HG03460 (cell line): Measurements from ENCODE around the gene UBE2O.

Experiments
- ATAC-seq: cut with Tn5 transposase; IDR thresholded peaks from one replicate; pipeline ENCODE4 v1.9.1; 2021; ENCODE audit not compliant: unreplicated experiment

The UBE2O gene

DNA sequence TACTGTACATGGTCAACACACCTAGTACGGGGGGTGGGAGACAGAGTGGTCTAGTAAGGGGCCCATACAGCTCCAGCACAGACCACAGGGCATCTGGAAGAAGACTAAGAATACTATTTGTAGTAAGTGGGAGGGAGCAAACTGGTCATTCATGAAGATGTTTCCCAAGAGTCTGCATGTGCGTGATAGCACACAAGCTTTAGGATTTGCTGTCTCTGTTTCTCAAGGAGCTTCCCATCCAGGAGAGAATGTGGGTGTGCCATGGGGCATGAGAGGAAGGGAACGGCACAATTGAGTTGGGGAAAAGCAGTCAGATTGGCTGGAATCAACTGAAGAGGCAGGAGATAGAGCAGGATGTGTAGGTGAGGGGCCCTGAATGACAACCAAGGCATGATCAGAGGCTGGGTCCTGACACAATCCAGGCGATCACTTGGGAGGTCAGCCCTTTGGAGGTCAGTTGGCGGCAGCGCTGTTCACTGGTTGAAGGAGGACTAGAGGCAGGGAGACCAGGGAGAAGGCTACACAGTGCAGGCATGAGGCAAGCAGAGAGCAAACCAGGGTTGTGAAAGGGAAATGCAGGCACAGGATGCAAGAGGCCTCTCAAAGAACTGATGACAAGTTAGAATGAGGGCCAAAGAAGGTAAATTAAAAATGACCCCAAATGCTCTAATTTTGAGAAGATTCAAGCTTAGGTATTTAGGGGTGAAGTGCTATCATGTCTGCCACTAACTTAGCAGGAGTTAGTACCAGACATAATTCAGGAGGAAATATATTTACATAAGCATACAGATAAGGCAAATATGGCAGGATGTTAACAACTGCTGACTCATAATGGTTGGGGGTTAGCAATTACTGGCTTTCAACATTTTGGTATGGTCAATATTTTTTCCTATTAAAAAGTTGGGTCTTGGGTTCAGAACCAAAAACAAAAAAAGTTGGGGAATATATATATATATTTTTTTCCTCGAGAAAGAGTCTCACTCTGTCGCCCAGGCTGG is 10.3 kb downstream of the UBE2O start:
- no peak for ATAC-seq

- no peak for ATAC-seq
Observed at GRCh38 chr17:76441686-76442340, 11.1 kb downstream of the UBE2O start.

DNA sequence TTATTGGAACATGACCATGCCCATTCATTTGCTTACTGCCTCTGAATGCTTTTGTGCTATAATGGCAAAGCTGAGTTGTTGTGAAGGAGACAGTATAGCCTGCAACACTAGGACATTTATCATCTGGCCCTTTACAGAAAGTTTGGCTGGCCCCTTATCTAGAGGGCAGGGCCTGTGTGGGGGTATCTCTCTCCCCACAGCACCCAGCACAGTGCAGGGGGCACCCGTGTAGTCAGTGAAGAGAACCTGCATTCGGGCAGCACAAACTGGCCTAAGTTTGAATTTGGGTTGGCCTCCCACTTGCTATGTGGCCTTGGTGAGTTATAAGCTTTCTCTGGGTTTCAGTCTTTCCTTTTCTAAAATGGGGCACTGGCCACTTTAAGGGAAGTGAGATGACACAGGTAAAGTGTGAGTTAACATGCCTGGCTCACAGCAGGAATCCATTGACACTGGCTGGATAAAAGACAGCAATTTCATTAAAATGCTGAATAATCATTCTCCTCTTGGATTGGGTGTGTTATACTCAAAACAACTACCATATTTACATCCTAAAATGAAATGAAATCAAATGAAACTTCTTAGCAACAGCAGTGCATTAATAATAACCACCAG is 12.1 kb downstream of the UBE2O start:
- no peak for ATAC-seq

DNA sequence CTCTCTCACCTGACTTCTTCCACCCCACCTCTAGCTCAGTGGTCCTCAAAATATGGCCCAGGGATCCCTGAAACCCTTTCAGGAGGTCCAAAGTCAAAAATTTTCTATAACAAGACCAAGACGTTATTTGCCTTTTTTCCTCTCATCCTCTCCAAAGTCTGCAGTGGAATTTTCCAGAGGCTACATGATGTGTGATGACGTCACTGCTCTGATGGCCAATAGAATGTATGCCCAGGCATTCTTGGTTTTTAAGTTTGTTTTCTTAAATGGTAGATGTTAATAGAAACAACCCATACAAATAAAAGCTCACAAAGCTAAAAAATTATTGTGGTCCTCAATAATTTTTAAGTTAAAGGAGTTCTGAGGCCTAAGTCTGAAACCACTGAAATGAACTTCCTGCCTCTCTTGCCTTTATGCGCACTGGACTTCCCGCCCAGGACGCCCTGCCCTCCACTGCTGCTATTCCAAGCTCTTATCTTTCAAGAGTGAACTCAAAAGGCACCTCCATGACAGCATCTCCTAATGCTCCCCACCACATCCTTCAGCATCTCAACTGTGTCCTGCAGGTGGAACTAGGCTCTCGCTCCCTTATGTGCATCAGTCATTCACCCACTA is 13.5 kb downstream of the UBE2O start:
- no peak for ATAC-seq

GRCh38 chr17:76438906-76439305 is 14.0 kb downstream of the UBE2O start:
- no peak for ATAC-seq

- ATAC-seq: no peak
Observed at GRCh38 chr17:76437467-76438402, 15.2 kb downstream of the UBE2O start.

GRCh38 chr17:76435751-76436150 is 17.2 kb downstream of the UBE2O start:
- ATAC-seq: no peak

DNA sequence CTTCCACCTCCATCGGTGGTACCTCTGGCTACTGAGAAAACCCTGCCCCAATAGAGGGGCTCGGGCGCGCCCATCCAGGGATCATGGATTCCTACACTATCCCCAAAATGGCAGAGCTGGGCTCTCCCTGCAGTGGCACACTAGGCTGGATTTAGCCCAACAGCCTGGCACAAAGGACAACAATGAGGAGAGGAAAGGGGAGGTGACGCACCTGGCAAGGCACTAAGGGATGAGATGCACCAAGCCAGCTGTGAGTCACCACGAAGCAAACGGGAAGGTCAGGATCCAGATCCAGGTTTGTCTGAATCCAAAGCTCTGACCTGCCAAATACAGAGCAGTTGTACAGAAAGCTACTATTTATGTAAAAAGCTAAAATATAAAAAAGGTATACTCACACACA is 18.1 kb downstream of the UBE2O start:
- ATAC-seq: no peak

- no peak for ATAC-seq
Observed at GRCh38 chr17:76433693-76434092, 19.3 kb downstream of the UBE2O start.

GRCh38 chr17:76432712-76433336 is 20.1 kb downstream of the UBE2O start:
- no peak for ATAC-seq

DNA sequence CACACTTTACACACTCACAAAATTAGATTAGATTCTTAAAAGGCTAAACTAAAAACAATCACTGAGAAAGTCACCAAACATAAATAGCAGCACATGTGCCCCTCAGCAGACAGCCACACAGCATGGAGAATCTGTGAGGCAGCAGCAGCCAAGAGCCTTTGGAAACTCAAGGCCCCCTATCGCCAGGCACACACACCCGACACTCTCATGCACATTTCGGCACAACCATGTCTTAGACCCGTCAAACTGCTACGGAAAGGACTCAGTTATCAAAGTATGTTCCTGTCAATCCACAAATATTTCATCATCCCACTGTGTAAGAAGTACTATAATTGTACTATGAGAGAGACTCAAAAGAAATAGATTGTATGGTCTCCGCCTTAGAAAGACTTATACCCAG is 20.9 kb downstream of the UBE2O start:
- ATAC-seq: no peak

DNA sequence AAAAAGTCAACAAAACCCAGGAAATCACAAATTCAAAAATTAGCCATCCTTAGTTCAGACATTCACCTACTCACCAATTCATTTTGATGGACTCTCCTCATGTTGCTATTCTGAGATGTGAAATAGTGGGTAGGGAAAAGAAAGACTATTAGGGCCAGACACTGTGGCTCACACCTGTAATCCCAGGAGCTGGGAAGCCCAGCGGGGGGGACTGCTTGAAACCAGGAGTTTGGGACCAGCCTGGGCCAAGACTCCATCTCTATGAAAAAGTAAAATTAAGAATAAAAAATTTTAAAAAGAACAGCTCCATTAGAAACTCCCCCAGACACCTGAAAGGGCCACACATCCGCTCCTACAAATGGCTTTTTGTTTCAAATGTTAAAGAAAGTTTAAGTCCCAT is 21.4 kb downstream of the UBE2O start:
- no peak for ATAC-seq

DNA sequence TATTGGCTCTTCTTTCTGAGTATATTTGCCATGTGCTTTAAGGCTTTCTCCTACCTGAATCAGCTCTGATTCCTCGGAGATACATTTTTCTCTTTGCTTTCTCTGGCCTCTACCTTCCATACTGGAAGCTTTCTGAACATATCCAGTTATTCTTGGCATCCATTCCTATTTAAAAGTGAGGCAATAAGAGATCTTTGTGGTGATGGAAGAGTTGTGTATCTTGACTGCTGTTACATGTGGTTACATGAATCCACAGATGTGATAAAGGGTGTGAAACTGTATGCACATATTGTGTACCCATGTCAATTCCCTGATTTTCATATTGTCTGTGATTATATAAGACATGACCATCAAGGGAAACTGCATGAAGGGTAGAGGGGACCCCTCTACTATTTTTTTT is 24.4 kb downstream of the UBE2O start:
- no peak for ATAC-seq

- ATAC-seq: no peak
Observed at GRCh38 chr17:76427501-76428231, 25.3 kb downstream of the UBE2O start.

DNA sequence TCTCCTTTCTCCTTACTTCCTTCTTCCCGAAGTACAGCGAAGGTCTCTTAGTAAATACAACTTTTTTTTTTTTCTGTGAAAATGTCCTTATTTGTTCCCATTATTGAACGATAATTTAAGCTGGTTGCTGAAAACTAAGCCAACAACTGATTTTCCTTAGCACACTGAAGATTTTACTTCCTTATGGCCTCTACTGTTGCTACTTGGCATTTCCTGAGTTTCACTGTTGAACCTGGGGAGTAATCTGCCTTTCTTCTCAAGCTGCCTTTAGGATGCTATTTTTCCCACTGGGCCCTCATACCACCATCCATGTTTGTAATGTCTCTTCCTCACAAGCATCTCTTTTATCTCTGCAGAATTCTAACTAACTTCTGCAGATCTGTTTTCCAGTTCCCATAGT is 26.1 kb downstream of the UBE2O start:
- no peak for ATAC-seq

GRCh38 chr17:76422860-76423259 is 30.1 kb downstream of the UBE2O start:
- no peak for ATAC-seq

- no peak for ATAC-seq
Observed at GRCh38 chr17:76422406-76422805, 30.5 kb downstream of the UBE2O start.

DNA sequence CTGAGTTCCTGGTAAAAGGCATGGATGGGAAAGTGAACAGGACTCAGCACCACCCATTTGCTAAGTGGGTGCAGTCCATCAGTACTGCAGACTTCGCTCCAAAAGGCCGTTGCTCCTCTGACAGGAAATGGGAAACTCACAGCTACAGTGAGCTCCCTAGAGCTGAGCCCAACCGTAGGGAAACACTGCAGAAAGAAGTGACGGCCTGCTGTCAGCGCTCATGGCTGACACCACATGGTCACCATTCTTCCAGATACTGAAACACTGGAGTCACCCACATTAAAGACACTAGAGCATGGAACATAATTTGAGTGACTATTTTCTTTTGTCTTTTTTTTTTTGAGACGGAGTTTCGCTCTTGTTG is 31.9 kb downstream of the UBE2O start:
- ATAC-seq: no peak

DNA sequence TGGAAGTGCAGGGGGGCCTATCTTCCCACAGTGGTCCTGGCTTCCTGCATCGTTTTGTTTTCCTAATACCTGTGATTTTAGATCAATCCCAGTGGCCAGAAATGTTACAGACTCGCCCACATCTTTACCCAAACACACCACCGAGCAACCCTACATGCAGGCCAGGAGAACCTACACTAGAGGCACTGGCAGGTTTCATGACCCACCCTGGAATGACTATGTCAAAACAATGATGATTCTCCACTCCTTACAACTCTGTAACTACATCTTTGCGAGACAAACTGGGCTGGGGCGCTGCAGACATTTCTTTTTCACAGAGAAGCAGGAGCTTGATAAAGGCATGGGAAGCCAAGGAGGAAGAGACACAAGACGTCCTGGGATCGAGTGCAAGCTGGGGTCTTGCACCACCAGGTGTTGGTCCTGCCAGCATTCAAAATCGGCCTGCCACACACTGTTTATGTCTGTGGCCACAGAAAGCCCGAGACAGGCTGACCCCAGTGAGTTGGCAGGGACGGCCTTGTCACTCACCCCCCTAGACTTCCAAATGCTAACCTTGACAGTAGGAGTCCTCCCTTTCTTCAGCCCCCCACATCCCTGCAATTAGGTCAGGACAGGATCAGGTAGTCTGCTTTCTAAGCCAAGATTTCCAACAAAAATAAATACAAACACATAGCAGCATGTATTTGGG is 32.5 kb downstream of the UBE2O start:
- no peak for ATAC-seq
